Measurements from ENCODE around the gene SALL3. TPM values are rescaled to one million over a fixed set of nuclear protein-coding genes. Genes with fewer than 3 reads are reported as not detected.

The SALL3 gene
- total and polyA plus RNA-seq, 10 donors, result not detected

DNA sequence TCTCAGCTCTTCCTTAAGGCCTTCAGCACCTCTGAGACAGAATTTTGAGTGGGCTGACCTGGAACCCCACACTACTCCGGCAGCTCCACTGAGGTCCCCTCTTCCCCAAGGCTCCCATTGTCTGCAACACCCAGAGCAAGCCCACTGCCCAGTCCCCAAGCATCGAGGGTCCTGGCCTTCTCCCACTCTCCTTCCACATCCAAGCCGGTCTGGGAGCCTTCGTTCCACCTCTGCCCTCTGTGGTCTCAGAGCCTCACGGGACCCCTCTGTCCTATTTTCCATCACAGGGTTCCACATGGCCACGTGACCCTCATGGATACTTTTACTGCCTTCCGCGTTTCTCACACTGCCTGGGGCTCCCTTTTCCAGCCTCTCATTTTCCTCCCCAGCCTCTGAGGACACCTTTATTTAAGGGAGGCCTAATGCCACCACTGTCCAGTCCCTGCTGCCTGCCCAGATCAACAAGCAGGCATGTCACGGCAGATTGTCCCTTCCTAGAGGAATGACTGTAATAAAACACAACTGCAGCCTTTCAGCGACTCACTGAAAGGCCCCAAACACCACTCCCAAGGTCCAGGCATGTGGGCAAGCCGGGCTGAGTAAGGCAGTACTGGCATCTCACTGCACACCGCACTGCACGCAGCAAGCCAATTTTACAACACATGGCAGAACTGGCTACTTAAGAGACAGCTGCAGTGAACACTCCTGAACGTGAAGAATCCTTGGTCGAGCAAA lies 7.9 kb upstream of the SALL3 start:
- peaks cover 8 to 21% (median 17%) of the 10 kb centered on the region in 6 donors for H3K4me1 ChIP-seq
- no peak for TF ChIP-seq POLR2A (IDR thresholded peaks at IDR 0.05)
- TF ChIP-seq POLR2AphosphoS5 (IDR thresholded peaks at IDR 0.05), result no peak
- TF ChIP-seq, protein P1, sequence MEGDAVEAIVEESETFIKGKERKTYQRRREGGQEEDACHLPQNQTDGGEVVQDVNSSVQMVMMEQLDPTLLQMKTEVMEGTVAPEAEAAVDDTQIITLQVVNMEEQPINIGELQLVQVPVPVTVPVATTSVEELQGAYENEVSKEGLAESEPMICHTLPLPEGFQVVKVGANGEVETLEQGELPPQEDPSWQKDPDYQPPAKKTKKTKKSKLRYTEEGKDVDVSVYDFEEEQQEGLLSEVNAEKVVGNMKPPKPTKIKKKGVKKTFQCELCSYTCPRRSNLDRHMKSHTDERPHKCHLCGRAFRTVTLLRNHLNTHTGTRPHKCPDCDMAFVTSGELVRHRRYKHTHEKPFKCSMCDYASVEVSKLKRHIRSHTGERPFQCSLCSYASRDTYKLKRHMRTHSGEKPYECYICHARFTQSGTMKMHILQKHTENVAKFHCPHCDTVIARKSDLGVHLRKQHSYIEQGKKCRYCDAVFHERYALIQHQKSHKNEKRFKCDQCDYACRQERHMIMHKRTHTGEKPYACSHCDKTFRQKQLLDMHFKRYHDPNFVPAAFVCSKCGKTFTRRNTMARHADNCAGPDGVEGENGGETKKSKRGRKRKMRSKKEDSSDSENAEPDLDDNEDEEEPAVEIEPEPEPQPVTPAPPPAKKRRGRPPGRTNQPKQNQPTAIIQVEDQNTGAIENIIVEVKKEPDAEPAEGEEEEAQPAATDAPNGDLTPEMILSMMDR (IDR thresholded peaks at IDR 0.05 in 8 of 11, conservative IDR thresholded peaks at IDR 0.05 in 3 of 11), result no peak
- H3K27me3 ChIP-seq (replicated peaks in 1 of 7), result peaks cover 3 to 84% (median 53%) of the 10 kb centered on the region in 7 donors
- intact Hi-C loops (cut with DNase I; ENCODE audit: low total_unique reads), result no loop called here
- WGBS, 5 donors, result 78 to 81% (median 80%) methylated on average over 15 of the region's 15 CpGs
- DNase-seq, result no peak
- no peaks in the 10 kb centered on the region for H3K36me3 ChIP-seq
- H3K27ac ChIP-seq, result no peak overlapping the region
- H3K4me3 ChIP-seq, result no peak overlapping the region
- H3K9me3 ChIP-seq, result no peaks in the 10 kb centered on the region

DNA sequence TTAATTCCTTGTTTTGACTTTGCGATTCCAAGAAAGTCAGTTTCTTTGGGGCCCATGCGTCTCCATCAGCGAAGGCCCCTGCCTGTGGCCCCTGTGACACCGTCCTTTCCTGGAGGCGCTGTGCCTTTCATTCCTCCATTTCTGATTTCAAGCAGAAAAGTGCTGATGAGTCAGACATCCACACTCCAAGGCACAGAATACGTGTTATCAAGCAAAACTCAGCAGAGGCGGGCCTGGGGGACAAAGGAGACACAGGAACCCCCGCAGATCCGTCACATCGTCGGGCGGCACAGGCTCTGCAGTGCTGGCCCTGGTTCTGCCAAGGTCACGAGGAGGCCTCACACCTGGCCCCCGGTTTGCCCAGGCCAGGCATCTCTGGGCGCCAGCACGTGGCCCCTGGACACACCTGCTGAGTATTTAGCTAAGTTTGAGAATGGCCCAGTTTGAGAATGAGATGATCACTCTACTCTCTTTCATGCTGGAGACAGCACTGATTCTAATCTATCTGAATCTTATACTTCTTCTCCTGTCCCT lies 7.2 kb upstream of the SALL3 start:
- H3K4me1 ChIP-seq, result peaks cover 8 to 24% (median 17%) of the 10 kb centered on the region in 6 donors
- H3K27ac ChIP-seq, result no peak overlapping the region
- no peaks in the 10 kb centered on the region for H3K9me3 ChIP-seq
- intact Hi-C loops (cut with DNase I; ENCODE audit: low total_unique reads), result no loop called here
- 54 to 63% (median 62%) methylated on average over 16 of the region's 16 CpGs for WGBS, 5 donors
- no peak for DNase-seq
- H3K27me3 ChIP-seq (replicated peaks in 1 of 7), result peaks cover 3 to 90% (median 58%) of the 10 kb centered on the region in 7 donors
- H3K4me3 ChIP-seq, result no peak overlapping the region
- no peaks in the 10 kb centered on the region for H3K36me3 ChIP-seq
- TF ChIP-seq, protein P1 (IDR thresholded peaks at IDR 0.05 in 8 of 11, conservative IDR thresholded peaks at IDR 0.05 in 3 of 11), result no peak
- TF ChIP-seq POLR2AphosphoS5 (IDR thresholded peaks at IDR 0.05) (no peak), POLR2A (IDR thresholded peaks at IDR 0.05) (no peak)

DNA sequence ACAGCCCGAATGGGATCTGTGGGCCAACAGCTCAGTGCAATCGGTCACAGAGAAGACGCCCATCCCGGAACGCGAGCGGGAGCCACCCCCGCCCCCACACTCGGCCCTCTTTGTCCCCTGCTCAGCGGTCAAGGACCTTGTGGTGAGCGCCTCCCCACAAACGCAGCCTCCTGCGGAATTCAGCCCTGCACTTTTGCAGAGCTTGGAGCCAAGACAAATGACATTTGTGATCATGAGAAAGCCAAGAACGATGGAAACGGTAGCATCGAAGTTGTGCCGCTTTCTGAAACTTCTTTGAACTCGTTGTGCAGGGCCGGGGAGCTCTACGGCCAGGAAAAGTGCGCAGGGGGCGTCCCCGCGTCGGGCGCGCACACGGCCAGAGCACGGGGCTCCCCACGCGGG lies 6.7 kb upstream of the SALL3 start:
- Histone ChIP-seq H3K9me3 (no peaks in the 10 kb centered on the region), H3K4me3 (peak overlapping the region in 4 of 8 donors; percentile 4 to 56 (median 18)), H3K36me3 (no peaks in the 10 kb centered on the region), H3K4me1 (peaks cover 8 to 29% (median 18%) of the 10 kb centered on the region in 6 donors), H3K27ac (no peak overlapping the region), H3K27me3 (replicated peaks in 1 of 7) (peaks cover 3 to 94% (median 63%) of the 10 kb centered on the region in 7 donors)
- WGBS, 5 donors, result 3 to 11% (median 8%) methylated on average over 20 to 31 of the region's 31 CpGs
- no peak for DNase-seq
- TF ChIP-seq POLR2AphosphoS5 (IDR thresholded peaks at IDR 0.05) (no peak), POLR2A (IDR thresholded peaks at IDR 0.05) (no peak)
- TF ChIP-seq, protein P1 (IDR thresholded peaks at IDR 0.05 in 8 of 11, conservative IDR thresholded peaks at IDR 0.05 in 3 of 11), result no peak
- intact Hi-C loops (cut with DNase I; ENCODE audit: low total_unique reads), result no loop called here

DNA sequence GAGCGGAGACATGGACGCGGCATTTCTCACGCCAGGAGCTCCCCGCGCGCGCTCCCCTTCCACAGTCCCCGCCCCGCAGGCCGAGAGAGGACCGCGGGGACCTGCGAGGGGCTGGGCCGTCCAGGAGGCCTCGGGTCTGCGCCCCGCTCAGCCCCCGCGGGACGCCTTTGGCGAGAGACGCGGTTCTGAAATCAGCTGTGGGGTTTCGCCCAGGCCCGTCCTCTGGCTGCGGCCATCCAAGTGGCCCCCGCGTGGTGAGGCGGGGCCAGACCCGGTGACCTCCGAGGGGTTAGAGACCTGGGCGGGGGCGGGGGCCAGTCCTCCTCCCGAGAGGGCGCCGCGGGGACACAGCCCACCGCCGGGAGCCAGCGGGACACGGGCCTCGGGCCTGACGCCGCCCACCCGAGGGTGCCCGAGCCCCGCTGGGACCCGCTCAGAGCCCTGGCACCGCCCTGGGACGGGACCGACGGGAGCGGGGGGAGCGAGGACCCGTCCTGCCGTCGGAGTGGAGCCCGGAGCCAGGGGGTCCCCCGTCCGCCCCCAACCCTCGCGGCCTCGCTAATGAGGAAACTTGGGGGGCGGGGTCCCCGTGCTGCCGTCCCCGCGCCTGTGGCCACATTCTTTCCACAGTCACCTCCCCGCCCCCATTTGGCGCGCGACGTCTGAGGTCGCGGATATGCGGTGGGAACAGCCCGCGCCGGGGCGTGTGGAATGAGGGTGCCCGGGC lies 6.1 kb upstream of the SALL3 start:
- Histone ChIP-seq H3K4me3 (peak overlapping the region in 7 of 8 donors; percentile 4 to 56 (median 22)), H3K27me3 (replicated peaks in 1 of 7) (peaks cover 3 to 97% (median 68%) of the 10 kb centered on the region in 7 donors), H3K36me3 (no peaks in the 10 kb centered on the region), H3K4me1 (peaks cover 10 to 35% (median 19%) of the 10 kb centered on the region in 6 donors), H3K27ac (no peak overlapping the region), H3K9me3 (no peaks in the 10 kb centered on the region)
- no peak for TF ChIP-seq POLR2AphosphoS5 (IDR thresholded peaks at IDR 0.05)
- TF ChIP-seq POLR2A (IDR thresholded peaks at IDR 0.05), result no peak
- TF ChIP-seq, protein P1 (IDR thresholded peaks at IDR 0.05 in 8 of 11, conservative IDR thresholded peaks at IDR 0.05 in 3 of 11), result no peak
- intact Hi-C loops (cut with DNase I; ENCODE audit: low total_unique reads), result no loop called here
- WGBS, 5 donors, result 8 to 12% (median 9%) methylated on average over 27 to 82 of the region's 82 CpGs
- no peak for DNase-seq
